ENCODE measurements around the gene RAB31.

Gene RAB31

GRCh38 chr18:9824474-9824832 lies 116.4 kb downstream of the RAB31 start:
- no peak for DNase-seq

GRCh38 chr18:9824952-9825371 lies 116.9 kb downstream of the RAB31 start:
- no peak for DNase-seq

GRCh38 chr18:9825571-9826073 lies 117.5 kb downstream of the RAB31 start:
- DNase-seq = no peak

GRCh38 chr18:9826685-9827084 lies 118.6 kb downstream of the RAB31 start:
- DNase-seq = no peak

GRCh38 chr18:9827211-9827792 lies 119.2 kb downstream of the RAB31 start:
- no peak for DNase-seq

GRCh38 chr18:9827793-9828505 lies 119.8 kb downstream of the RAB31 start:
- no peak for DNase-seq

GRCh38 chr18:9828506-9829396 lies 120.7 kb downstream of the RAB31 start:
- DNase-seq = no peak

GRCh38 chr18:9829397-9829712 lies 121.3 kb downstream of the RAB31 start:
- no peak for DNase-seq

- DNase-seq = no peak
Measured at GRCh38 chr18:9831036-9831722, 123.1 kb downstream of the RAB31 start.

GRCh38 chr18:9831723-9832199 lies 123.7 kb downstream of the RAB31 start:
- no peak for DNase-seq

- DNase-seq = no peak
Measured at GRCh38 chr18:9832871-9833270, 124.8 kb downstream of the RAB31 start.

GRCh38 chr18:9834551-9834950 lies 126.5 kb downstream of the RAB31 start:
- no peak for DNase-seq

GRCh38 chr18:9835113-9835755 lies 127.1 kb downstream of the RAB31 start:
- no peak for DNase-seq

- no peak for DNase-seq
Measured at GRCh38 chr18:9835825-9836224, 127.7 kb downstream of the RAB31 start.

- DNase-seq = no peak
Measured at GRCh38 chr18:9838144-9838877, 130.2 kb downstream of the RAB31 start.

GRCh38 chr18:9839211-9839610 lies 131.1 kb downstream of the RAB31 start:
- no peak for DNase-seq

- DNase-seq = no peak
Measured at GRCh38 chr18:9839853-9840252, 131.8 kb downstream of the RAB31 start.

GRCh38 chr18:9841752-9842151 lies 133.7 kb downstream of the RAB31 start:
- no peak for DNase-seq

GRCh38 chr18:9842448-9842847 lies 134.3 kb downstream of the RAB31 start:
- no peak for DNase-seq

- no peak for DNase-seq
Measured at GRCh38 chr18:9845256-9845655, 137.2 kb downstream of the RAB31 start.

GRCh38 chr18:9846162-9846925 lies 138.2 kb downstream of the RAB31 start:
- DNase-seq = no peak
